GM12891 (cell line): ENCODE data around the gene COL4A1.

Experiments
- POLR2A ChIP-seq: IDR thresholded peaks from 2 replicates; pipeline ENCODE4 v1.6.1; 2011; ENCODE audit warnings: low read depth, low read length, control low read depth
- SPI1 ChIP-seq: IDR thresholded peaks from 2 replicates; pipeline ENCODE4 v1.6.1; 2011; ENCODE audit warnings: low read depth, low read length, control low read depth
- TAF1 ChIP-seq: IDR thresholded peaks from 2 replicates; pipeline ENCODE4 v1.6.1; 2011; ENCODE audit warnings: low read depth, low read length, control low read depth

- TF ChIP-seq TAF1 (no peak), SPI1 (no peak), POLR2A (no peak)
These were observed 47.9 kb downstream of the COL4A1 start for GRCh38 chr13:110258876-110259631.
